CD4-positive, alpha-beta T cell treated with Interleukin-17A for 1 hour (primary cell): ENCODE data around the gene PPTC7.
"Not testable (repeated sequence)": the region's sequence is repeated elsewhere in the genome, so short reads cannot be mapped to it uniquely, and the experiment has no call there.

Experiments
- DNase-seq: peaks from one replicate; pipeline ENCODE4 v3.0.0-alpha.2; 2020

The PPTC7 gene

DNA sequence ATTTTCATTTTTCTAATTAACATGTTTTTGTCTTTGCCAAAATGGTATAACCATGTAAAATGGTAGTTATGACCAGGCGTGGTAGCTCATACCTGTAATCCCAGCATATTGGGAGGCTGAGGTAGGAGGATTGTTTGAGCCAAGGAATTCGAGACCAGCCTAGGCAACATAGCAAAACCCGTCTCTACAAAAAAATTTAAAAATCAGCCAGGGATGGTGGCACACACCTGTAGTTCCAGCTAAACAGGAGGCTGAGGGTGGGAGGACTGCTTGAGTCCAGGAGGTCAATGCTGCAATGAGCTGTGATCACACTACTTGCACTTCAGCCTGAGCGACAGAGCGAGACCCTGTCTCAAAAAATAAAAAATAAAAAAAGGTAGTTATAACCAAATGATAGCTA, 23.1 kb downstream of the PPTC7 start:
- DNase-seq, result no peak

GRCh38 chr12:110558945-110559344, 24.2 kb downstream of the PPTC7 start:
- not testable (repeated sequence) for DNase-seq

- DNase-seq, result no peak
These were observed 25.8 kb downstream of the PPTC7 start for GRCh38 chr12:110557300-110557699.

GRCh38 chr12:110556705-110557104, 26.4 kb downstream of the PPTC7 start:
- DNase-seq, result no peak

GRCh38 chr12:110555577-110556406, 27.3 kb downstream of the PPTC7 start:
- DNase-seq, result no peak

DNA sequence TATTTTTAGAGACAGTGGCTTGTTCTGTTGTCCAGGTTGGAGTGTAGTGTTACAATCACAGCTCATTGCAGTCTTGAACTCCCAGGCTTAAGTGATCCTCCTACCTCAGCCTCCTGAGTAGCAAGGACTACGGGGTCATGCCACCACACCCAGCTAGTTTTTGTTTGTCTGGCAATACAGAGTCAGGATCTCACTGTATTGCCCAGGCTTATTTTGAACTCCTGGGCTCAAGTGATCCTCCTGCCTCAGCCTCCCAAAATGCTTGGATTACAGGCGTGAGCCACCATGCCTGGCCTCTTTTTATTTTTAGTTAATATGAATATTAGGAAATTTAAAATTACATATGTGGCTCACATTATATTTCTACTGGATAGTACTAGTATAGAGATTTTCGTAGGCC, 28.9 kb downstream of the PPTC7 start:
- DNase-seq, result no peak

DNA sequence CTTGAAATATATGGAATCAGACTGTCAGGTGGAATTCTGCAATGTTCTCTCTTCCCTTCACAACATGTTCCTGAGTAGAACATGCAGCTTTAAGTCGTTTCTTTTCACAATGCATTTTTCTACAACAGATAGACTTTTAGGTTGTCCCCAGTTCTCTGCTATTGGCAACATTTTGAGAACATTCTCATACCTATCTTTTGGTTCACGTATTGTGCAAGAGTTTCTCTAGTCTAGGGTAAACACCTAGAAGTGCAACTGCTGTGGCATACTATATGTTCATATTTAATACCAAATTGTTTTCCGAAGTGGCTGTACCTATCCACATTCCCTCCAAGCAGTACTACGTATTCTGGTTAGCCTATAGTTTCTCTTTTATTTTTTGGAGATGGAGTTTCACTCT, 32.1 kb downstream of the PPTC7 start:
- DNase-seq, result no peak

GRCh38 chr12:110549716-110550115, 33.4 kb downstream of the PPTC7 start:
- DNase-seq, result no peak

- DNase-seq, result no peak
These were observed 34.4 kb downstream of the PPTC7 start for GRCh38 chr12:110548678-110549077.

DNA sequence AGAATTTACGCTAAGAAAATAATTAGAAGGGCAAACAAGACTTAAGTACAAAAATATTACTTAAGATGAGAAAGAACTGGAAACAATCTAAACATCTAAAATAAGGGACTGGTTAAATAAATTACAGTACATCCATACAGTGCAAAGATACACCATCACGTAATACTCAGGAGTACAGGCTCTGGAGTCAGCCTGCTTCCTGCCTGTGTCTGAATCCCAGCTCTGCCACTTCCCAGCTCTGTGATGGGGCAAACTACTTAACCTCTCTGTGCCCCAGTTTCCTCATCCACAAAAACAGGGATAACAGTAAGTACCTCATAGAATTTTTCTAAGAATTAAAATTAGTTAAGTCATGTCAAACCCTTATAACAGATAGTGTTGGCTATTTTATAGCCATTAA, 36.0 kb downstream of the PPTC7 start:
- no peak for DNase-seq

GRCh38 chr12:110546339-110546738, 36.8 kb downstream of the PPTC7 start:
- DNase-seq, result no peak

- DNase-seq, result no peak
These were observed 37.3 kb downstream of the PPTC7 start for GRCh38 chr12:110545812-110546211.

GRCh38 chr12:110545259-110545658, 37.9 kb downstream of the PPTC7 start:
- DNase-seq, result not testable (repeated sequence)

DNA sequence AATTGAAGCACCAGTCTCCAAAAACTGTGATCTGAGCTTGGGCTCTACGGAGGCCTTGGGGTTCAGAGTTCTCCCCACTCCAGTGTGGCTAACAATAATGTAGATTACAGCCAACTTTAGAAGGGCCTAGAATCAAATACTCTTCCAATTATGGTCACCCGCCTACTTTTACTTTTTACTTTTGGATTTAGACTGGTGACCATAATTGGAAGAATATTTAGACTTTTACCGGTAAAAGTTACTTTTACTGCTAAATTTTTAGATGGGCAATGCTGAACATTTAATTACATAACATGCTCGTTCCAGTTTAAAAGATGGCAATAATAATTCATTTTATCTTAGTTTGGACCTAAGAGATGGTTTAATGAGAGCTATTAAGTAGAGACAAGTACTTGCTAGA, 39.2 kb downstream of the PPTC7 start:
- no peak for DNase-seq

GRCh38 chr12:110543252-110543959, 39.7 kb downstream of the PPTC7 start:
- DNase-seq, result no peak

DNA sequence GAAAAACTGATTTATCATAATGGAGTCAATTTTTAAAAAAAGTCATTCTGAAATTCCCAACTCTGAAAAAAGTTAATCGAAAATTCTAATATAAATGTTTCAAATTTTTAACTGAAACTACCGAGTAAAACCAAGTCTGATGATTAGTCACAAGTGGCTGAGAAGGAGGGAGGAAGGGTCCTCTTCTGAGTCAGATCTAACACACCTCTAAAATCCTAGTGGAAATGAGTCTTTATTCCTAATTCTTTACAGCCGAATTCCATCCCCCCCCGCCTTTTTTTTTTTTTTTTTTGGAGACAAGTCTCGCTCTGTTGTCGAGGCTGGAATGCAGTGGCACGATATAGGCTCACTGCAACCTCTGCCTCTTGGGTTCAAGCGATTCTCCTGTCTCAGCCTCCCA, 43.1 kb downstream of the PPTC7 start:
- no peak for DNase-seq

GRCh38 chr12:110538869-110539622, 44.1 kb downstream of the PPTC7 start:
- no peak for DNase-seq

DNA sequence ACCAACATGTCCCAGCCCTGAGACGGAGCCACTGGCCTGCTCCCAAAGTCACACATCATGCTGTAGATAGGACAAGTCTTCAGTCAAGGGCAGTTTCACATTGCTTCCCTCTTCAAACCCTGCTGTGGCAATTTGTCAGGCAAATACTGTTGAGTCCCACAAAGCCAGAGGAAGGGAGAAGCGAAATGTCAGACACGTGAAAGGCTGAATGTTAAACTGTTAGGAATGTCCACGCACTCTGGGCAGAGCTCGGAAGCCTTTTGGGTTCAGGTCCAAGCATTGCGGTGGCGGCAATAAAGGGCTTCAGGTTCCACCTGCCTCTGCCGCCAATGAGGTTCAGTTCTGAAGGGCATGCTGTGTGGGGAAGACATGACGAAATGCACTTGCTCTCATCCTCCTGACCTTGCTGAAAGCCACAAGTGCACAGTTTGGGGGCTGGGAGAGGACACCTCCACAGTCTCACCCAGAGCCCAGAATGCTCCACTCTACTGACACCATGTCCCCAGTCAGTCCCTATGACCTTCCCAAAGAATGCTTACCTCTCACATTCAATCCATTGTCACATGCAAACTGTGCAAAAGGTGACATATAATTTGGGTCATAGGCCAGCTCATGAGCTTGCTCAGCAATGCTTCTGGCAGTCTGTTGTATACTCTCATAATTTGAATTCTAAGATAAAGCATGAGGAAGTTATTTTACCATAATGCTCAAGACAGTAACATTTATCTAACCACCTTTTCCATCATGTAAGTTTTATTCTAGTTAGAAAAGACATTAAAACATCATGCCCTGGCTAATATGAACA, 45.3 kb downstream of the PPTC7 start:
- DNase-seq, result no peak

GRCh38 chr12:110536834-110537604, 46.1 kb downstream of the PPTC7 start:
- no peak for DNase-seq

DNA sequence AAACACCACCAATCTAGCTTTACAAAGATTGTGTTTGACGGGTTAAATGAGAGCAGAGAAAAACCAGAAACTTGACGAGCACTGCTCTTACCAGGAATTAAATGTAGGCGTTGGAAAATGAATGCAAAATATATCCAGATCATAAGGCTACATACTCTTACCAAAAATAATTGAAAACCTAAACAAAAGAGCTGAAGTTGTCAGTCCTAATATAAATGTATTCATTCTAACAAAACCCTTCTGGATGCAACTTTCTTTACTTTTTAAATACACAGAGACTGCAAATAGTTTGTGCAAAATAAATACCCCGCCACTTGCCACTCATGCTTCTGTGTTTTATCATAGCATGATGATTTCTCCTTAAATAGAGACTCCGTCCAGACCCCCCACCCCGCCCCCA, 48.3 kb downstream of the PPTC7 start:
- DNase-seq, result no peak

DNA sequence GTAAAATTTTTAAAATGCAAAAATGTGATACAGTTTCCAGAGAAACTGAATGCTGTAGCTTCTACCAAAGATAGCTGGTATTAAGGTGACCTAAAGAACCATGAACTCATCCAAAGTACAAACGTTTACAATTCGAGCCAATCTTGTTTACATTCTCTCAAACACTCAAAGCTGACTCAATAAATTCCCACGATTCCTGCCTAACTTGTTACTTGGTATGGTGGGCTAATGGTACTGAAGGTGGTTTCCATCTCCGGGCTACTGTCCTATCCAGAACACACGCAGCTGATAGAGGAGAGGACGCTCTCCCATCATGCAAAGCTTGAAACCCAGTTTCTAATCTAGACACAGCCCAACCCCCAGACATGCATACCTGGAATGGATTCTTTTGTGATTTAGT, 49.5 kb downstream of the PPTC7 start:
- no peak for DNase-seq

DNA sequence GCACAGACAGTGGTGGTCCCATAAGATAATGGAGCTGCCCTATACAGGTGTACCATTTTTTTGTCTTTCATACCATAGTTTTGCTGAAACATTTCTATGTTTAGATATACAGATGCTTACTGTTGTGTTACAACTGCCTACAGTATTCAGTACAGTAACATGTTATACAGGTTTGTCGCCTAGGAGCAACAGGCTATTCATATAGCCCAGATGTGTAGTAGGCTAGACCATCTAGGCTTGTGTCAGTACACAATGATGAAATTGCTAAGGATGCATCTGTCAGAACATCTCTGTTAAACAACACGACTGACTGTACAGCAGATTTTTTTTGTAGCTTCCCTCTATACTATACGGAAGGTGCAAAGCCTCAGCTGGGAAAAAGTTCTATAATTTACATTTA, 50.5 kb downstream of the PPTC7 start:
- DNase-seq, result no peak
